Stimulated activated CD4-positive, alpha-beta T cell treated with anti-CD3 and anti-CD28 coated beads, Interleukin-12 subunit alpha, Interleukin-12 subunit beta, amount 100 ng/mL, for 48 hours (primary cell): ENCODE results near the gene CRIM1.

Experiments used
- DNase-seq, 3 donors: peaks; one replicate each; pipeline ENCODE4 v3.0.0-alpha.2; 2020; ENCODE audit warnings: low read depth in 2 of 3, low spot score in 1 of 3

The CRIM1 gene

DNA sequence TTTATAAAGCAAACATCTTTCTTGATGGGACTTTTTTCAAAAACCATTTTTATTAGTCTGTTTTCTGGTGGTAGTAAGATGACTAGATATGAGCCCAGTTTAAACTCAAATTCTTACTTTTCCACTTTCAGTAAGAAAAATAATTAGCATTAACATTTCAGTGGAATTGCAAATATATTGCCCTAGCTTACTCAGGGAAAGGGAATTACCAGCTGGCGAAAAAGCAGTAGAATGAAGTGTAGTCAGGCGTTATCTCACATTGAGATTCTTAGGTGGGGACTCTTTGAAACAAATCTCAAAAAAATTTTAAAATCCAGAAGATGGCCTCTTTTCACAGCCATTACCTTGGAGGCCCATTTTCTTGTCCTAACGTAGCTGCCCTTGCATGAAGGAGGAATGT lies 65.8 kb downstream of the CRIM1 start:
- DNase-seq: no peak

DNA sequence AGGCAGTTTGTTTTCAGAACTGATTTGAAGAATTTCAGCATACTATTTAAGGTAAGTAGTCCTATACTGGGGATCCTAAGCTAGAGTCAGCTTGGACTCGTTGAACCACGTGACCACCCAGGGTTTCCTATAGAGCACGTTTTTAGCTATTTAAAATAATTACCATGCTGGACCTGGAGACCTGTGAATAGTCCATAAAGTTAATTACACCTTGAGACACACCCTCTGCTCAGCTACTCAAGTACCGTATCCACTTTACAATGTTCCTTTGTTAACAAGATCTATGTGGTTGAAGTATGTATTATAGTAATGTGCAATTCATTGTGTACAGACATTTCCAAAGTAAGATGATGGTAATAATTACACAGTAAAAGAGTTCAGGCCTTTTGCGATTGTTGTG lies 67.6 kb downstream of the CRIM1 start:
- DNase-seq: no peak

- no peak for DNase-seq
Measured at GRCh38 chr2:36423619-36424120, 68.1 kb downstream of the CRIM1 start.

DNA sequence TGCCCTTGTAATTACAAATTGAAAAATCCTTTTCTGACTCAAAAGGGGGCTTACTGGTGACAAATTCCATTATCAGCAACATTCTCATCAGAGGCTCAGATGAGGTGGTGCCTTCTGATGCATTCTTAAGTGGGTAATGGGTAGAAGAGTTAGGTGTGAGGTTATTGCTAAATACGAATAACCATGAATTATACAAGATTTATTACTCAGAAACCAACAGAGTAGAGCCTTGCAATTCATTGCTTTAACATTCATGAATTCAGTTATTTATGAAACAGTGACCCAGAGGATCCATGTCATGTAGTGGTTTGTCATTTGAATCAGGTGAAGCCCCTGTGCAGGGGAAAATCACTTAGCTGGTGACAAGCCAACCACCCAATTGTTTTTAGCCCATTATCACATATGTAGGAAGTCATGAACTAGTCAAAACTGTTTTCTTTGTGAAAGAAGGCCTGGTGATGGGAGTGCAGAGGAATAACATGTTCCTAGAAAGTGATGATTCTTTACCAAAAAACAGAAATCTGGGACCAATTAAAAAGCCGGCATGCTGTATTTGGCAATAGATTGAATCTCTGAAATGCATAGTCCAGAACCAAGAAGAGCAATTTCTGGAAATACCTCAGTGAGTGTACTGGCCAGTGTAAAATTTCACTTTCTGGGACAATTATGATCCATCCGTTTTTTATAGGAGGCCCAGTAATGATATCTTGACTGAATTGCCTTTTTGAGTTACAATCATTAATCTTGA lies 70.2 kb downstream of the CRIM1 start:
- no peak for DNase-seq

GRCh38 chr2:36427790-36428243 lies 72.2 kb downstream of the CRIM1 start:
- no peak for DNase-seq

GRCh38 chr2:36430549-36430948 lies 75.0 kb downstream of the CRIM1 start:
- no peak for DNase-seq

GRCh38 chr2:36432479-36432878 lies 76.9 kb downstream of the CRIM1 start:
- no peak for DNase-seq

DNA sequence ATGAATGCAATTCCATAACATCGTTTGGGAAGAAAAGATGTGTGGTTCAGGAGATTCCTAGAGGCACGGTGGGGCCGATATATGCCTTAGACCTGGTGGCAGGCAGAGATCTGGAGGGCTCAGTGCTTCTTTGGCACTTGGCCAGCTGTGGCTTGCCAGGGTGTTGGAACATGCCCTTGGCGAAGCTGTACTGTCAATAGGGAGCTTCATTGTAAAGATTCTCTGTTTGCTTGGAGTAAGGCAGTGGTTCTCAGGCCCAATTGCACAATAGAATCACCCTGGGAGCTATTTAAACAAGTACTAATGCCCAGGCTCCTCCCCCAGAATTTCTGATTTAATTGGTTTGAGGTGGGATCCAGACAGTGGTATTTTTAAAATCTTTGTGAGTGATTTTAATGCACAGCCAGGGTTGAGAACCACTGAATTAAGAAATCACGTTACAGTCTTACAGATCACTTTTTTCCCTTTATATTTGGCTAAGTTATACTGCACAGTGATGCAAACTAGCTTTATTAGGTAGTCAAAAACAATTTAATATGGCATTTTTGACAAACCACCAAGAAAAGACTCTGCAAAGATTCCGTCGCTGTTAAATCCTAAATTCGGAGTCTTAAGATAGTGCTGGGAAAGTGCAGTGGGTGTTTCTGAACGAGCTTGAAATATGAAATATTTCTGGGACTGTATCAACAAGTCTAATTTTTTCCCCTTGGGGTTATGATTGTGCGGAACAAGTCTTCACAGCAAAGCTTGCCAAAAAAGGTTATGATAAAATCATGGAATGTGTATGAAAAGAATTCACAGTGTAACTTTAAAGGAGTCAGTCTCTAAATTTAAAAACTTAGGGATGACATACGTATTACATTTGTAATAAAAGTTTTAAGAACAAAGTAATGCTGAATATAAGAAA lies 78.0 kb downstream of the CRIM1 start:
- no peak for DNase-seq

DNA sequence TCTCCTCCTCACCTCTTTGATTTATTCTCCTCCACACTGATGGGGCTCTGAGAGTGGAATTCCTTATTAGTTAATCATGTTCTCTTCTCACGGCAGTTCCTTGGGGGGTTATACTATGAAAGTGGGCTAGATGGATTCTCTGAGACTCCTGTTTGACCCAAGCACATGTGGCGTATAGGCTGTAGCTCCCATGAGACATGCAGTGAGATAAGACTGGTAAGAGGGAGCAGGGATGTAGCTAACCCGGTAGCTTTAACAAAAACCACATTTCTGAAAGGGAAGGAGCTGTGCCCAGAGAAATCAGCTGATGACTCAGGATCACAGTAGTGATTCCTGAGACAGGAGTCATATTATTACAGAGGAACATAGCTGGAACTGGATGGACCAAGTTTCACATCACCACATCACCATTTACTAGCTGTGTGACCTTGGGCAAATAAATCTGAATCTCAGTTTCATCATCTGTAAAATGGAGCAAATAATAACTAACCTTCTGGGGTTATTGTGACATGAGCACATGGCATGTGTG lies 82.9 kb downstream of the CRIM1 start:
- no peak for DNase-seq

GRCh38 chr2:36439084-36439483 lies 83.5 kb downstream of the CRIM1 start:
- DNase-seq: no peak

DNA sequence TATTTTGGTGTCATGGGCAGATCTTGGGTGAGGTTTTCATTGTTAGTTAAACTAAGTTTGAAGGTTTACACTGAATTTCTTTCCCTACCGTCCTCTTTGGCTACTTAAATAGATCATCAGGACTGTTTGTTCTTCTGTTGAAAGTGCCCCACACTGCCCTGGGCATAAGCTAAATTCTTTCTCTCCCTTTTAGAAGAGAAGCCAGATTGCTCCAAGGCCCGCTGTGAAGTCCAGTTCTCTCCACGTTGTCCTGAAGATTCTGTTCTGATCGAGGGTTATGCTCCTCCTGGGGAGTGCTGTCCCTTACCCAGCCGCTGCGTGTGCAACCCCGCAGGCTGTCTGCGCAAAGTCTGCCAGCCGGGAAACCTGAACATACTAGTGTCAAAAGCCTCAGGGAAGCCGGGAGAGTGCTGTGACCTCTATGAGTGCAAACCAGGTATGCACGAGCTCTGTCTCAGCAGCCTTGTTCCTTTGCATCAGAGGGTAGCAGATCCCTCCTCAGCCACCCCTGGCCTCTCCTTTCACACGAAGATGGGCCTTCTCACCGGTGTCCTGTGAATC lies 85.6 kb downstream of the CRIM1 start:
- no peak for DNase-seq

DNA sequence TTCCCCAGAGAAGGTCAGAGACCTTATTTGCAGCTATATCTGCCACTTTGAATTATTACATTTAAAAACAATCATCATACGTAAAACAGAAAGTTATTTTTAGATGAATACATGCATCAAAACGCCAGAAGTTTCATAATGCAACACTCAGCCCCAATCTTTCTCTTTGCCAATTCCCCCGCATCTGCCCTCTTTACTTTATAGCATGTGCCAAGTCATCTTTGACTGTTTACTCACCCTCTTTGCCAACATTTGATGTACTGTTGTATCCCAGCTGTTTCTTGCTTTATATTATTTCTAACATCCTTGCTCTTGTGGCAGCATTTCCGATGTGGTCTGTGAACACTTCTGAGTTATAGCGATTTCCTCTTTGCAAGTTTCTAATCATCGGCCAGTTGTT lies 86.2 kb downstream of the CRIM1 start:
- no peak for DNase-seq

DNA sequence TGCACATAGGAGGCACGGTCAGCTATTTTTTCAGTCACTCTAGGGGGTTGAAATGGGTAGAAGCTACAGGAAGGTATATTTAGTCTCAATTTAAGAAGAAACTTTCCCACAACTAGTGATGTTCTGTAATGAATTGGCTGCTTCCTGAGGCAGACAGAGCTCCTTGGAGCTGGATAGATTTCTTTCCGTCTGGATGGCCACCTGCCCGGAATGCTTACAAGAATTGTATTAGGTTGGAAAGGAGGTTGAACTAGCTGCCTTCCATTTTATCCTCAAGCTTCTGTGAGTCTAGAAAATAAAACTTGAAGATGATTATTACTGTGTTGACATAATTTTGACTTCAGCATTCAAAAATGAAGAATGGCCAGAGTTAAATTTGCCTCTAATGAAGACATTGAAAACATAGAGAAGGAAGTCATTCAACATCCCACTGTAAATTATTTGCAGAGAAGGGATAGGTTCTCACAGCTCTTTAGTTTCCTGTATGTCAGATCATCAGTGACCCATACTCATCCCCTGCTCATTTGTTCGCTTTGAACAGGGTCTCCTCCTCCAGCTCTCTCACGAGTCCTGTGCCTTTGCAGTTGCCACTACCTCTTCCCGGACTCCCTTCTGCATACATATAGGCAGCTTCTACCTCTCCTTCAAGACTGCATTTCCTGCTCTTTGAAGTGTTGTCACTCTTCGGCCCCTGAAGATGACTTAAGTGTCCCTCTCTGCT lies 88.8 kb downstream of the CRIM1 start:
- DNase-seq: no peak

DNA sequence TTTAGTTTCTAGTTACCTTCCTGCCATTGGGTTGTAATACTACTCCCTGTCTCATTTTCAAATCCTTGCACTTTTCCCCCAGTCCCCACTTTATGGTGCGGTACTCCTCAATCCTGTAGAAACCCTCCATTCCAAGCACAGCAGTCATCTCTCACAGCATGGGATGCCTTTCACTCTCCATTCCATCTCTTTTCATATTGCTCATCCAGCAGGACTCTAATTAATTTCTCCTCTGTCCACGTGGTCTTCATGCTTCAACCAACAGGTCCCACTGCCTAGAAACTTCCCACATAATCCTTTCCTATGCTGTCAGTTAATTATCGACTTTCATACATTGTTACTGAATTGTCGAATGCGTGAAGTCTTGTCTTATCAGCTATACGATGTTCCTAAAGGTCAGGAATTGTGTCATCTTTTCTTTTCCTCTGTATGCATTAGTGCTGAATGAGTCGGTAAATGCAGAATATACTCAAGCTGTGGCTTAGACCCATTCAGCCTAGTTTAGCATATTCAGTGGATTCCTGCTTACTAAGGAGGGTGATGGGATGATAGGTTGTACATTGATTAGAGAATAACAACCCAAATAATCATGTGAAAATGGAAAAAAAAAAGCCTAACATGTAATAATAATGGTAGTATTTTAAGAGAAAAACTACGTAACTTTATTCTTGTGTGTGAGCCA lies 89.7 kb downstream of the CRIM1 start:
- no peak for DNase-seq

DNA sequence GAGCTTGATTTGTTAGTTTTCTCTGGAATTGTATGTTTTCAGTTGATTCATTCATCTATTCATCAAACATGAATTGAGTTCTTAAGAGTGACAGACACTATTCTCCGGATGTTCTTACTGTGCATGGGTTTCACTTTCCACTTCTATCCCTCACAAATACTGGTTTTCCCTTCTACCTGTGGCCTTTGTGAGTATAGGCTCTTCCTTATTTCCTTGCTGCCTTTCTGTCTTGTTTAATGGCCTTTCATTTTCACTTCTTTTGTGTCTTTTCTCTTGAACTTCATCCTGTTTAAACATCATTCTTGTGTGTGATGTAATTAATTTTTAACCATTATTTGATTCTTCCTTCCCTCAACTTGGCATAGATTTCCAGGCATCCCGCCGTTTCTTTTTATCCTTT lies 90.7 kb downstream of the CRIM1 start:
- no peak for DNase-seq

- no peak for DNase-seq
Measured at GRCh38 chr2:36449213-36449612, 93.6 kb downstream of the CRIM1 start.

- no peak for DNase-seq
Measured at GRCh38 chr2:36449943-36450392, 94.4 kb downstream of the CRIM1 start.

- no peak for DNase-seq
Measured at GRCh38 chr2:36450466-36451196, 95.1 kb downstream of the CRIM1 start.

GRCh38 chr2:36451512-36451911 lies 95.9 kb downstream of the CRIM1 start:
- no peak for DNase-seq

GRCh38 chr2:36452260-36452659 lies 96.7 kb downstream of the CRIM1 start:
- no peak for DNase-seq
